ENCODE results near the gene ADORA1.

Gene ADORA1

GRCh38 chr1:203161175-203161574 is 33.6 kb downstream of the ADORA1 start:
- DNase-seq: no peak

GRCh38 chr1:203161703-203162102 is 34.2 kb downstream of the ADORA1 start:
- DNase-seq: no peak

- no peak for DNase-seq
Measured at GRCh38 chr1:203162403-203162802, 34.9 kb downstream of the ADORA1 start.

GRCh38 chr1:203163891-203164635 is 36.5 kb downstream of the ADORA1 start:
- DNase-seq: no peak

- no peak for DNase-seq
Measured at GRCh38 chr1:203165101-203165799, 37.7 kb downstream of the ADORA1 start.

GRCh38 chr1:203165800-203166161 is 38.3 kb downstream of the ADORA1 start:
- no peak for DNase-seq

- no peak for DNase-seq
Measured at GRCh38 chr1:203166192-203166940, 38.8 kb downstream of the ADORA1 start.

- DNase-seq: no peak
Measured at GRCh38 chr1:203167026-203167912, 39.7 kb downstream of the ADORA1 start.

- no peak for DNase-seq
Measured at GRCh38 chr1:203167913-203168200, 40.3 kb downstream of the ADORA1 start.

- DNase-seq: no peak
Measured at GRCh38 chr1:203168256-203168786, 40.8 kb downstream of the ADORA1 start.

GRCh38 chr1:203168991-203169390 is 41.5 kb downstream of the ADORA1 start:
- no peak for DNase-seq

- DNase-seq: no peak
Measured at GRCh38 chr1:203169770-203170520, 42.4 kb downstream of the ADORA1 start.

GRCh38 chr1:203170625-203171330 is 43.3 kb downstream of the ADORA1 start:
- DNase-seq: no peak

GRCh38 chr1:203171341-203172183 is 44.0 kb downstream of the ADORA1 start:
- no peak for DNase-seq

GRCh38 chr1:203172184-203173010 is 44.9 kb downstream of the ADORA1 start:
- peak; percentile 11 to 14 for DNase-seq

- DNase-seq: no peak
Measured at GRCh38 chr1:203173011-203173555, 45.6 kb downstream of the ADORA1 start.

GRCh38 chr1:203173566-203173965 is 46.0 kb downstream of the ADORA1 start:
- no peak for DNase-seq

GRCh38 chr1:203174324-203174985 is 46.9 kb downstream of the ADORA1 start:
- no peak for DNase-seq
